Caco-2 (cell line): Measurements from ENCODE around the gene ULK2. TPM values are rescaled to one million over a fixed set of nuclear protein-coding genes. Genes with fewer than 3 reads are reported as not detected.

Experiments used
- BruUV-seq: library from RNA; stranded (reverse); fragments of 400-500 nt; replicated peaks from 2 replicates; lab custom pipeline; 2021; lab: Mats Ljungman, UMichigan
- CTCF ChIA-PET: fragments of 300-600 bp; sonication (Branson Sonifier 250); formaldehyde crosslinking; loops from one replicate; lab custom pipeline; 2022; ENCODE audit warnings: antibody characterized with exemption; lab: Charles Lee
- POLR2A ChIA-PET: fragments of 300-600 bp; sonication (Branson Sonifier 250); formaldehyde crosslinking; loops from one replicate; lab custom pipeline; 2022; ENCODE audit warnings: antibody characterized with exemption; lab: Charles Lee
- DNase-seq, 2 experiments: peaks; one replicate each; pipeline versions ENCODE4 v3.0.0 to v3.0.0-alpha.2; 2020 to 2022
- H3K27me3 ChIP-seq: replicated peaks from 2 replicates; pipeline ENCODE4 v1.6.0; 2011; ENCODE audit warnings: low read length; ENCODE audit not compliant: control insufficient read depth, insufficient read depth
- H3K36me3 ChIP-seq: 2 replicates; pipeline ENCODE4 v1.5.1; 2011; ENCODE audit warnings: low read length; ENCODE audit not compliant: control insufficient read depth, insufficient read depth
- H3K4me1 ChIP-seq: fragments of 250-450 bp; sonication (Bioruptor Pico); 2 replicates; pipeline ENCODE4 v1.5.1; 2020; ENCODE audit warnings: mild to moderate bottlenecking
- H3K4me3 ChIP-seq: 2 replicates; pipeline ENCODE4 v1.5.1; 2011; ENCODE audit warnings: low read depth, mild to moderate bottlenecking, control low read depth, low read length
- H3K9me3 ChIP-seq: fragments of 250-450 bp; sonication (Bioruptor Pico); 2 replicates; pipeline ENCODE4 v1.5.1; 2020; ENCODE audit warnings: mild to moderate bottlenecking, moderate library complexity
- H3K27ac Mint-ChIP-seq: one replicate; pipeline ENCODE4 v1.8.0; 2022; ENCODE audit warnings: mixed read lengths; ENCODE audit not compliant: unreplicated experiment
- H3K27me3 Mint-ChIP-seq: one replicate; pipeline ENCODE4 v1.8.0; 2022; ENCODE audit warnings: mixed read lengths; ENCODE audit not compliant: insufficient read depth, unreplicated experiment
- H3K36me3 Mint-ChIP-seq: one replicate; pipeline ENCODE4 v1.8.0; 2022; ENCODE audit warnings: mild to moderate bottlenecking, mixed read lengths; ENCODE audit not compliant: insufficient read depth, unreplicated experiment
- H3K4me1 Mint-ChIP-seq: one replicate; pipeline ENCODE4 v1.8.0; 2022; ENCODE audit warnings: low read depth, mixed read lengths; ENCODE audit not compliant: unreplicated experiment
- H3K4me3 Mint-ChIP-seq: one replicate; pipeline ENCODE4 v1.8.0; 2022; ENCODE audit warnings: mild to moderate bottlenecking, moderate library complexity, mixed read lengths; ENCODE audit not compliant: unreplicated experiment
- H3K9me3 Mint-ChIP-seq: one replicate; pipeline ENCODE4 v1.8.0; 2022; ENCODE audit warnings: mixed read lengths; ENCODE audit not compliant: unreplicated experiment
- intact Hi-C: fragments of 100-400 bp; cut with micrococcal nuclease; formaldehyde crosslinking; loops from one replicate; pipeline ENCODE4 v1.10.0; 2022; ENCODE audit not compliant: unreplicated experiment
- total RNA-seq: library from RNA; stranded (reverse); gene quantifications from 2 replicates; pipeline ENCODE4 v1.2.3, GENCODE V29; 2022
- TF ChIP-seq, protein P1 (sequence below), 2 experiments: fragments of 200-600 bp in 1 of 2; IDR thresholded peaks; 1 replicate in 1 of 2; 2 replicates in 1 of 2; pipeline versions ENCODE4 v1.5.1 to v1.8.0; 2011 to 2022; ENCODE audit warnings: antibody characterized with exemption in 1 of 2, control low read depth in 1 of 2, inconsistent platforms in 1 of 2, low read depth in 1 of 2, low read length in 1 of 2, mild to moderate bottlenecking in 1 of 2, moderate library complexity in 1 of 2; ENCODE audit not compliant: insufficient read depth in 1 of 2, severe bottlenecking in 1 of 2, unreplicated experiment in 1 of 2

ULK2 gene
- total RNA-seq, 1 experiment from 2014 or later = 9.2 TPM

DNA sequence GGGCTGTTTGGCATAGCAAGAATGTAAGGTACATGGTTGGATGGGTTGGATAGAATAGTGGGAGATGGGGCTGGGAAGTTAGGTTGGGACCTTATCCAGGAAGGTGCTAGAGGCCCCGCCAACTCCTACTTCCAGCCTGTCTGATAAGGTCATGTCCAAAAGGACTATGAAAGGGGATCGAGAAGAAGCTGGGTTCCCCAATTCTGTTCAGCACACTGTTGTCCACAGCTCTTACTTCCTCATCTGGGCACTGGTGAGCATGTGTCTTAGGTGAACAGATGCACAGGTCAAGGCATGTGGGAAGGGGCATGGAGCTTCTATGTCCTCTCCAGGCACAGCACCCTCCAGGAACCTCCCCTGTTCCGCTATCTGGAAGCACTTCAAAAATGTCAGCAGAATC, 5.6 kb upstream of the ULK2 start:
- H3K4me1 ChIP-seq = no peaks in the 10 kb centered on the region
- TF ChIP-seq, protein P1, sequence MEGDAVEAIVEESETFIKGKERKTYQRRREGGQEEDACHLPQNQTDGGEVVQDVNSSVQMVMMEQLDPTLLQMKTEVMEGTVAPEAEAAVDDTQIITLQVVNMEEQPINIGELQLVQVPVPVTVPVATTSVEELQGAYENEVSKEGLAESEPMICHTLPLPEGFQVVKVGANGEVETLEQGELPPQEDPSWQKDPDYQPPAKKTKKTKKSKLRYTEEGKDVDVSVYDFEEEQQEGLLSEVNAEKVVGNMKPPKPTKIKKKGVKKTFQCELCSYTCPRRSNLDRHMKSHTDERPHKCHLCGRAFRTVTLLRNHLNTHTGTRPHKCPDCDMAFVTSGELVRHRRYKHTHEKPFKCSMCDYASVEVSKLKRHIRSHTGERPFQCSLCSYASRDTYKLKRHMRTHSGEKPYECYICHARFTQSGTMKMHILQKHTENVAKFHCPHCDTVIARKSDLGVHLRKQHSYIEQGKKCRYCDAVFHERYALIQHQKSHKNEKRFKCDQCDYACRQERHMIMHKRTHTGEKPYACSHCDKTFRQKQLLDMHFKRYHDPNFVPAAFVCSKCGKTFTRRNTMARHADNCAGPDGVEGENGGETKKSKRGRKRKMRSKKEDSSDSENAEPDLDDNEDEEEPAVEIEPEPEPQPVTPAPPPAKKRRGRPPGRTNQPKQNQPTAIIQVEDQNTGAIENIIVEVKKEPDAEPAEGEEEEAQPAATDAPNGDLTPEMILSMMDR (IDR thresholded peaks at IDR 0.05; ENCODE audit: insufficient read depth in 1 of 2, low read depth in 1 of 2, low read length in 1 of 2, severe bottlenecking in 1 of 2, unreplicated experiment in 1 of 2) = no peak
- ChIA-PET POLR2A (no interaction called here), CTCF (interaction anchor here (0.5 kb wide), 1 partner anchor 119 kb away, joined by 3 read pairs; no protein-coding TSS in a partner anchor)
- H3K9me3 Mint-ChIP-seq = no peaks in the 10 kb centered on the region
- DNase-seq = no peak
- H3K4me3 ChIP-seq = no peak overlapping the region
- H3K4me1 Mint-ChIP-seq = no peaks in the 10 kb centered on the region
- H3K27me3 Mint-ChIP-seq = peaks cover 3% of the 10 kb centered on the region
- no peaks in the 10 kb centered on the region for H3K36me3 ChIP-seq
- H3K36me3 Mint-ChIP-seq = no peaks in the 10 kb centered on the region
- H3K27me3 ChIP-seq = no peaks in the 10 kb centered on the region; the same call in none of the 2 replicates
- no peak overlapping the region for H3K27ac Mint-ChIP-seq
- H3K9me3 ChIP-seq = no peaks in the 10 kb centered on the region
- intact Hi-C loops = no loop called here
- no peak overlapping the region for H3K4me3 Mint-ChIP-seq
- no TSS peak for BruUV-seq

DNA sequence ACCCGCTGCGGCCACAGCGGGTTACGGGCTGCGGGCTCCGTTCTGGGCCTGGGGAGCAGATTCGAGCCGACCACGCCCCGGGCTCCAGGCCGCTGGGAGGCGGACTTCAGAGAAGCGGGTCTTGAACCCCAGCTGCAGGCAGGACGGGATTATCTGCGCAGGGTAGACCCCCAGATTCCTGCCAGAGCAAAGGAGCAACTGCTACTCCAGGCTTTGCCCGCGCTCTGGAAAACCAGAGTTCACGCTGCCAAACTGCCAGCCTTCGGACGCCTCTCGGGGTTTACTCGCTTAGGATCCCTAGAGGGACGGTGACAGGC, 301 bp upstream of the ULK2 start:
- Mint-ChIP-seq H3K4me3 (peak overlapping the region; percentile 80), H3K27me3 (no peaks in the 10 kb centered on the region), H3K27ac (no peak overlapping the region), H3K4me1 (no peaks in the 10 kb centered on the region), H3K36me3 (no peaks in the 10 kb centered on the region), H3K9me3 (no peaks in the 10 kb centered on the region)
- Histone ChIP-seq H3K4me1 (peaks cover 12% of the 10 kb centered on the region), H3K4me3 (peak overlapping the region; percentile 80), H3K36me3 (no peaks in the 10 kb centered on the region), H3K9me3 (no peaks in the 10 kb centered on the region), H3K27me3 (no peaks in the 10 kb centered on the region)
- POLR2A ChIA-PET = no interaction called here
- CTCF ChIA-PET = no interaction called here
- DNase-seq = no peak
- intact Hi-C loops = no loop called here
- no TSS peak for BruUV-seq
- TF ChIP-seq, protein P1 (IDR thresholded peaks at IDR 0.05; ENCODE audit: insufficient read depth in 1 of 2, low read depth in 1 of 2, low read length in 1 of 2, severe bottlenecking in 1 of 2, unreplicated experiment in 1 of 2) = no peak

DNA sequence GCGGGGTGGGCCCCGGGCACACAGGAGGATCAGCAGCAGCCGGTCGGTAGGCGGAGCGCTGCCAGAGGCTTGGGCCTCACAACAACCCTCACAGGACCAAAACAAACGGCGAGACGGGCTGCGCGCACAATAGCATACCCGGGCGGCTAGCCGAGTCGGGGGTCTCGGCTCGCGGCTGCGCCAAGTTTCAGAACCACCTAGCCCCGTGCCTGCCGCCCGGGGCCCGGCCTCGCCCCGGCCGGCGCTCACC, 732 bp downstream of the ULK2 start:
- Mint-ChIP-seq H3K27me3 (no peaks in the 10 kb centered on the region), H3K36me3 (no peaks in the 10 kb centered on the region), H3K4me3 (peak overlapping the region; percentile 80), H3K9me3 (no peaks in the 10 kb centered on the region), H3K27ac (peak overlapping the region; percentile 61), H3K4me1 (no peaks in the 10 kb centered on the region)
- DNase-seq = peak; percentile 54 to 76
- Histone ChIP-seq H3K36me3 (no peaks in the 10 kb centered on the region), H3K9me3 (no peaks in the 10 kb centered on the region), H3K4me1 (peaks cover 12% of the 10 kb centered on the region), H3K4me3 (peak overlapping the region; percentile 80), H3K27me3 (no peaks in the 10 kb centered on the region)
- CTCF ChIA-PET = interaction anchor here (0.6 kb wide), 2 partner anchors 17 to 33 kb away, joined by 3 to 6 read pairs; no protein-coding TSS in a partner anchor
- intact Hi-C loops = no loop called here
- BruUV-seq = no TSS peak
- TF ChIP-seq, protein P1 (IDR thresholded peaks at IDR 0.05; ENCODE audit: insufficient read depth in 1 of 2, low read depth in 1 of 2, low read length in 1 of 2, severe bottlenecking in 1 of 2, unreplicated experiment in 1 of 2) = peak; percentile 10 to 49
- POLR2A ChIA-PET = no interaction called here
